ENCODE results near the gene ANKS6. TPM values are rescaled to one million over a fixed set of nuclear protein-coding genes. Genes with fewer than 3 reads are reported as not detected.

The ANKS6 gene
- total RNA-seq, 4 donors from 2014 or later = 42.2 to 56.6 (median 49.9) TPM

GRCh38 chr9:98770717-98771116, 25.6 kb downstream of the ANKS6 start:
- peaks cover 47 to 54% of the 10 kb centered on the region in 2 donors for H3K36me3 ChIP-seq
- no peak overlapping the region for H3K4me3 ChIP-seq (replicated peaks in 1 of 3)
- H3K27me3 ChIP-seq = no peaks in the 10 kb centered on the region
- TF ChIP-seq POLR2A (IDR thresholded peaks at IDR 0.05) = no peak
- intact Hi-C loops (cut with DNase I) = no loop called here
- no peaks in the 10 kb centered on the region for H3K9me3 ChIP-seq
- no peaks in the 10 kb centered on the region for H3K4me1 ChIP-seq
- no peak for DNase-seq
- 90 to 95% methylated on average over 4 to 7 of the region's 10 CpGs for WGBS, 2 donors
- no peak overlapping the region for H3K27ac ChIP-seq

GRCh38 chr9:98768344-98768743, 28.0 kb downstream of the ANKS6 start:
- H3K36me3 ChIP-seq = peaks cover 42 to 48% of the 10 kb centered on the region in 2 donors
- no peak for DNase-seq
- TF ChIP-seq CTCF (IDR thresholded peaks at IDR 0.05) = no peak
- TF ChIP-seq POLR2A (IDR thresholded peaks at IDR 0.05) = no peak
- no peaks in the 10 kb centered on the region for H3K4me1 ChIP-seq
- no peaks in the 10 kb centered on the region for H3K9me3 ChIP-seq
- no peak overlapping the region for H3K4me3 ChIP-seq (replicated peaks in 1 of 3)
- H3K27me3 ChIP-seq = no peaks in the 10 kb centered on the region
- intact Hi-C loops (cut with DNase I) = no loop called here
- WGBS, 2 donors = 94 to 98% methylated on average over 9 of the region's 9 CpGs
- H3K27ac ChIP-seq = no peak overlapping the region

- TF ChIP-seq CTCF (IDR thresholded peaks at IDR 0.05) (no peak), POLR2A (IDR thresholded peaks at IDR 0.05) (no peak)
- Histone ChIP-seq H3K36me3 (peaks cover 37 to 44% of the 10 kb centered on the region in 2 donors), H3K27ac (no peak overlapping the region), H3K9me3 (no peaks in the 10 kb centered on the region), H3K27me3 (no peaks in the 10 kb centered on the region), H3K4me3 (replicated peaks in 1 of 3) (no peak overlapping the region), H3K4me1 (no peaks in the 10 kb centered on the region)
- no peak for DNase-seq
- 89 to 92% methylated on average over 4 to 6 of the region's 7 CpGs for WGBS, 2 donors
- intact Hi-C loops (cut with DNase I) = no loop called here
Observed at GRCh38 chr9:98767915-98768314, 28.4 kb downstream of the ANKS6 start.

- intact Hi-C loops (cut with DNase I) = no loop called here
- H3K4me3 ChIP-seq (replicated peaks in 1 of 3) = no peak overlapping the region
- no peaks in the 10 kb centered on the region for H3K4me1 ChIP-seq
- DNase-seq = no peak
- H3K9me3 ChIP-seq = no peaks in the 10 kb centered on the region
- H3K27me3 ChIP-seq = no peaks in the 10 kb centered on the region
- H3K36me3 ChIP-seq = peaks cover 30 to 36% of the 10 kb centered on the region in 2 donors
- TF ChIP-seq POLR2A (IDR thresholded peaks at IDR 0.05) (no peak), CTCF (IDR thresholded peaks at IDR 0.05) (no peak)
- H3K27ac ChIP-seq = no peak overlapping the region
- WGBS, 2 donors = 95 to 96% methylated on average over 3 of the region's 3 CpGs
Observed at GRCh38 chr9:98767196-98767595, 29.2 kb downstream of the ANKS6 start.

GRCh38 chr9:98766586-98766985, 29.8 kb downstream of the ANKS6 start:
- H3K4me1 ChIP-seq = no peaks in the 10 kb centered on the region
- intact Hi-C loops (cut with DNase I) = no loop called here
- TF ChIP-seq CTCF (IDR thresholded peaks at IDR 0.05) (no peak), POLR2A (IDR thresholded peaks at IDR 0.05) (no peak)
- H3K9me3 ChIP-seq = no peaks in the 10 kb centered on the region
- 95 to 96% methylated on average over 2 of the region's 2 CpGs for WGBS, 2 donors
- H3K27ac ChIP-seq = no peak overlapping the region
- no peak for DNase-seq
- no peaks in the 10 kb centered on the region for H3K27me3 ChIP-seq
- H3K4me3 ChIP-seq (replicated peaks in 1 of 3) = no peak overlapping the region
- H3K36me3 ChIP-seq = peaks cover 26 to 31% of the 10 kb centered on the region in 2 donors

GRCh38 chr9:98765256-98765655, 31.1 kb downstream of the ANKS6 start:
- no peak for DNase-seq
- 71 to 100% methylated on average over 1 of the region's 1 CpG for WGBS, 2 donors
- no peak overlapping the region for H3K27ac ChIP-seq
- no peaks in the 10 kb centered on the region for H3K9me3 ChIP-seq
- no peak for TF ChIP-seq POLR2A (IDR thresholded peaks at IDR 0.05)
- TF ChIP-seq CTCF (IDR thresholded peaks at IDR 0.05) = no peak
- intact Hi-C loops (cut with DNase I) = no loop called here
- no peaks in the 10 kb centered on the region for H3K4me1 ChIP-seq
- H3K4me3 ChIP-seq (replicated peaks in 1 of 3) = no peak overlapping the region
- H3K36me3 ChIP-seq = peaks cover 18 to 19% of the 10 kb centered on the region in 2 donors
- no peaks in the 10 kb centered on the region for H3K27me3 ChIP-seq
